Panc1 (cell line): ENCODE results near the gene INTS6. TPM values are rescaled to one million over a fixed set of nuclear protein-coding genes. Genes with fewer than 3 reads are reported as not detected.

ENCODE experiments used
- ATAC-seq: fragments of 200-7000 bp; cut with Tn5 transposase; 2 replicates; pipeline ENCODE4 v1.9.1; 2020; ENCODE audit warnings: mild to moderate bottlenecking, moderate library complexity
- BruUV-seq: library from RNA; stranded (reverse); fragments of 400-500 nt; replicated peaks from 2 replicates; lab custom pipeline; 2021; lab: Mats Ljungman, UMichigan
- CTCF ChIA-PET: fragments of 300-600 bp; sonication (Branson Sonifier 250); formaldehyde crosslinking; loops from one replicate; lab custom pipeline; 2022; ENCODE audit warnings: antibody characterized with exemption; lab: Charles Lee
- POLR2A ChIA-PET: fragments of 300-600 bp; sonication (Branson Sonifier 250); formaldehyde crosslinking; loops from one replicate; lab custom pipeline; 2022; ENCODE audit warnings: antibody characterized with exemption; lab: Charles Lee
- DNase-seq: peaks from one replicate; pipeline ENCODE4 v3.0.0-alpha.2; 2010; ENCODE audit warnings: low read depth, low spot score
- H3K27ac ChIP-seq: 2 replicates; pipeline ENCODE4 v1.5.1; 2011; ENCODE audit warnings: mild to moderate bottlenecking, low read length, inconsistent platforms
- H3K27me3 ChIP-seq: fragments of 200-500 bp; sonication (Bioruptor generic); 2 replicates; pipeline ENCODE4 v1.6.0; 2014; ENCODE audit warnings: low read length, inconsistent platforms; ENCODE audit not compliant: control insufficient read depth, insufficient read depth
- H3K36me3 ChIP-seq: fragments of 200-500 bp; sonication (Bioruptor generic); 2 replicates; pipeline ENCODE4 v1.5.1; 2014; ENCODE audit warnings: inconsistent platforms, mild to moderate bottlenecking, low read length, moderate library complexity; ENCODE audit not compliant: control insufficient read depth, insufficient read depth
- H3K4me1 ChIP-seq: 2 replicates; pipeline ENCODE4 v1.5.1; 2011; ENCODE audit warnings: inconsistent platforms, mild to moderate bottlenecking, low read length, moderate library complexity; ENCODE audit not compliant: control insufficient read depth, insufficient read depth
- H3K4me3 ChIP-seq, 2 experiments: 2 replicates each; pipeline ENCODE4 v1.5.1; 2011 to 2012; ENCODE audit warnings: low read depth in 2 of 2, low read length in 2 of 2, mild to moderate bottlenecking in 2 of 2, inconsistent platforms in 1 of 2, moderate library complexity in 1 of 2
- H3K9me3 ChIP-seq: fragments of 200-500 bp; sonication (Bioruptor generic); 2 replicates; pipeline ENCODE4 v1.5.1; 2014; ENCODE audit warnings: low read depth, mild to moderate bottlenecking, inconsistent platforms, low read length, moderate library complexity; ENCODE audit not compliant: control insufficient read depth, insufficient read depth
- POLR2AphosphoS5 ChIP-seq: IDR thresholded peaks from 2 replicates; pipeline ENCODE4 v1.6.1; 2012; ENCODE audit warnings: mild to moderate bottlenecking, low read depth, low read length, moderate library complexity
- SIN3A ChIP-seq: IDR thresholded peaks from 2 replicates; pipeline ENCODE4 v1.6.1; 2012; ENCODE audit warnings: low read depth, mild to moderate bottlenecking, low read length, moderate library complexity, borderline replicate concordance; ENCODE audit not compliant: insufficient read depth
- TCF7L2 ChIP-seq: IDR thresholded peaks from 2 replicates; pipeline ENCODE4 v1.6.1; 2011; ENCODE audit warnings: mild to moderate bottlenecking, low read depth, low read length, inconsistent platforms
- in situ Hi-C: cut with HindIII; loops from 2 replicates; pipeline ENCODE4 v1.10.0; 2016; ENCODE audit warnings: low sequenced_read_pairs, low pct_unique_long_range_greater_than_20kb
- intact Hi-C: fragments of 100-400 bp; cut with micrococcal nuclease; formaldehyde crosslinking; loops from one replicate; pipeline ENCODE4 v1.10.0; 2022; ENCODE audit not compliant: unreplicated experiment
- total RNA-seq: library from RNA; stranded (reverse); gene quantifications from one replicate; pipeline ENCODE4 v1.2.1, GENCODE V29; 2021; ENCODE audit not compliant: unreplicated experiment
- TF ChIP-seq, protein P1 (sequence below), 2 experiments: IDR thresholded peaks; 2 replicates each; pipeline ENCODE4 v1.6.1; 2011 to 2012; ENCODE audit warnings: low read depth in 2 of 2, control low read depth in 1 of 2, low read length in 1 of 2, mild to moderate bottlenecking in 1 of 2, moderate library complexity in 1 of 2; ENCODE audit not compliant: insufficient read depth in 1 of 2
- TF ChIP-seq, protein P2 (sequence below): fragments of 450-650 bp; IDR thresholded peaks from 2 replicates; pipeline ENCODE4 v1.5.1; 2017; ENCODE audit warnings: mild to moderate bottlenecking

INTS6 gene
- total RNA-seq, 1 experiment from 2014 or later, result 33.2 TPM

DNA sequence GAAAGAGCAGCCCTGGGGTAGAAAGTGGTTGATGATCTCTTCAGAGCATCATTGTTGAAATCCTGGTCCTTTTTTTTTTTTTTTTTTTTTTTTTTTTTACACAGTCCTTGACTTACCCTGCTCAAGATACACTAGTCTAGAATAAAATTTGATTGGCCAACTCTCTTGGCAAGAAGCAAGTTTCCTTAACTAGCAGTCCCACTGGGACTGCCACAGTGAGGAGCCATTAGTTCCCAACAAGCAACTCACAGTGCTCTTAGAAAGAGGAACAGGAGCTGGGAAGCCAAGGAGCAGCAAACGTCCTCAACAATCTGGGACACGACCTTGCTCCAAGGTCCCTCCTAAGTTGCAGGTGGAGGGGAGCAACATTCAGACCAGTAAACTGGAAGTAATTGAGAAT, 47.9 kb upstream of the INTS6 start:
- POLR2A ChIA-PET, result no interaction called here
- in situ Hi-C loops, result no loop called here

DNA sequence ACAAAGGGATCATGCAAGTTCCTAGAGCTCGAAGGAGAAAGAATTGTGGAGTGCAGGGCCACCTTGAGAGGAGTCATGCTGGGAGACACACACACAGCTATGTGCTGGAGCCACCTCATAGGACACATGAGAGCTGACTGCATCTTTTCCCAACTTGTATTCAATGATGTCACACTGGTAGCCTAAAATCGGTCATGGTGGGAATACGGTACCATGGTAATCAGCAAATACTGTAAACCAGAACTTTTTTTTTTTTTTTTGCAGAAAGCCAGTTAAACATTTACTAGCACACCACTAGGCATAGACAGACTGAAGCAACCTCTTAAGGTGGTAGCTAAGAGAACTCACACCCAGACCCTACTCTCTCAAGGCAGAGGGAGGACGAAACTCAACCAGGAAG, 47.0 kb upstream of the INTS6 start:
- CTCF ChIA-PET, result no interaction called here
- no peak overlapping the region for H3K27ac ChIP-seq
- no peak for DNase-seq
- POLR2A ChIA-PET, result no interaction called here
- in situ Hi-C loops (no loop called here), intact Hi-C loops (no loop called here)
- H3K9me3 ChIP-seq, result no peaks in the 10 kb centered on the region
- H3K36me3 ChIP-seq, result no peaks in the 10 kb centered on the region
- H3K4me3 ChIP-seq, result no peak overlapping the region
- no peak for ATAC-seq
- TF ChIP-seq SIN3A (no peak), POLR2AphosphoS5 (no peak), TCF7L2 (no peak)
- TF ChIP-seq, protein P1, sequence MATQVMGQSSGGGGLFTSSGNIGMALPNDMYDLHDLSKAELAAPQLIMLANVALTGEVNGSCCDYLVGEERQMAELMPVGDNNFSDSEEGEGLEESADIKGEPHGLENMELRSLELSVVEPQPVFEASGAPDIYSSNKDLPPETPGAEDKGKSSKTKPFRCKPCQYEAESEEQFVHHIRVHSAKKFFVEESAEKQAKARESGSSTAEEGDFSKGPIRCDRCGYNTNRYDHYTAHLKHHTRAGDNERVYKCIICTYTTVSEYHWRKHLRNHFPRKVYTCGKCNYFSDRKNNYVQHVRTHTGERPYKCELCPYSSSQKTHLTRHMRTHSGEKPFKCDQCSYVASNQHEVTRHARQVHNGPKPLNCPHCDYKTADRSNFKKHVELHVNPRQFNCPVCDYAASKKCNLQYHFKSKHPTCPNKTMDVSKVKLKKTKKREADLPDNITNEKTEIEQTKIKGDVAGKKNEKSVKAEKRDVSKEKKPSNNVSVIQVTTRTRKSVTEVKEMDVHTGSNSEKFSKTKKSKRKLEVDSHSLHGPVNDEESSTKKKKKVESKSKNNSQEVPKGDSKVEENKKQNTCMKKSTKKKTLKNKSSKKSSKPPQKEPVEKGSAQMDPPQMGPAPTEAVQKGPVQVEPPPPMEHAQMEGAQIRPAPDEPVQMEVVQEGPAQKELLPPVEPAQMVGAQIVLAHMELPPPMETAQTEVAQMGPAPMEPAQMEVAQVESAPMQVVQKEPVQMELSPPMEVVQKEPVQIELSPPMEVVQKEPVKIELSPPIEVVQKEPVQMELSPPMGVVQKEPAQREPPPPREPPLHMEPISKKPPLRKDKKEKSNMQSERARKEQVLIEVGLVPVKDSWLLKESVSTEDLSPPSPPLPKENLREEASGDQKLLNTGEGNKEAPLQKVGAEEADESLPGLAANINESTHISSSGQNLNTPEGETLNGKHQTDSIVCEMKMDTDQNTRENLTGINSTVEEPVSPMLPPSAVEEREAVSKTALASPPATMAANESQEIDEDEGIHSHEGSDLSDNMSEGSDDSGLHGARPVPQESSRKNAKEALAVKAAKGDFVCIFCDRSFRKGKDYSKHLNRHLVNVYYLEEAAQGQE (IDR thresholded peaks at IDR 0.05; ENCODE audit: insufficient read depth in 1 of 2, low read depth in 2 of 2, low read length in 1 of 2), result no peak
- TF ChIP-seq, protein P2, sequence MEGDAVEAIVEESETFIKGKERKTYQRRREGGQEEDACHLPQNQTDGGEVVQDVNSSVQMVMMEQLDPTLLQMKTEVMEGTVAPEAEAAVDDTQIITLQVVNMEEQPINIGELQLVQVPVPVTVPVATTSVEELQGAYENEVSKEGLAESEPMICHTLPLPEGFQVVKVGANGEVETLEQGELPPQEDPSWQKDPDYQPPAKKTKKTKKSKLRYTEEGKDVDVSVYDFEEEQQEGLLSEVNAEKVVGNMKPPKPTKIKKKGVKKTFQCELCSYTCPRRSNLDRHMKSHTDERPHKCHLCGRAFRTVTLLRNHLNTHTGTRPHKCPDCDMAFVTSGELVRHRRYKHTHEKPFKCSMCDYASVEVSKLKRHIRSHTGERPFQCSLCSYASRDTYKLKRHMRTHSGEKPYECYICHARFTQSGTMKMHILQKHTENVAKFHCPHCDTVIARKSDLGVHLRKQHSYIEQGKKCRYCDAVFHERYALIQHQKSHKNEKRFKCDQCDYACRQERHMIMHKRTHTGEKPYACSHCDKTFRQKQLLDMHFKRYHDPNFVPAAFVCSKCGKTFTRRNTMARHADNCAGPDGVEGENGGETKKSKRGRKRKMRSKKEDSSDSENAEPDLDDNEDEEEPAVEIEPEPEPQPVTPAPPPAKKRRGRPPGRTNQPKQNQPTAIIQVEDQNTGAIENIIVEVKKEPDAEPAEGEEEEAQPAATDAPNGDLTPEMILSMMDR, result no peak
- H3K27me3 ChIP-seq, result no peaks in the 10 kb centered on the region
- no TSS peak for BruUV-seq
- no peaks in the 10 kb centered on the region for H3K4me1 ChIP-seq

More for the DNA sequence above, 47.9 kb upstream of the INTS6 start:
- no peak overlapping the region for H3K4me3 ChIP-seq
- H3K27me3 ChIP-seq, result no peaks in the 10 kb centered on the region
- H3K27ac ChIP-seq, result no peak overlapping the region
- BruUV-seq, result no TSS peak
- no peaks in the 10 kb centered on the region for H3K9me3 ChIP-seq
- CTCF ChIA-PET, result no interaction called here
- TF ChIP-seq, protein P1 (IDR thresholded peaks at IDR 0.05; ENCODE audit: insufficient read depth in 1 of 2, low read depth in 2 of 2, low read length in 1 of 2), result no peak
- TF ChIP-seq TCF7L2, result no peak
- TF ChIP-seq POLR2AphosphoS5, result no peak
- TF ChIP-seq, protein P2, result no peak
- no peak for TF ChIP-seq SIN3A
- H3K4me1 ChIP-seq, result no peaks in the 10 kb centered on the region
- intact Hi-C loops, result no loop called here
- no peaks in the 10 kb centered on the region for H3K36me3 ChIP-seq
- no peak for ATAC-seq
- no peak for DNase-seq
